ENCODE results near the gene DYNC1I1.

GRCh38 chr7:95986178-95986764 is 213.9 kb downstream of the DYNC1I1 start:
- TF ChIP-seq POLR2A (IDR thresholded peaks at IDR 0.05) (no peak), CTCF (IDR thresholded peaks at IDR 0.05 in 4 of 5, conservative IDR thresholded peaks at IDR 0.05 in 1 of 5) (no peak)

Measured in gastrocnemius medialis (tissue), 4 donors.